K562 (cell line): Measurements from ENCODE around the gene STK24. TPM values are rescaled to one million over a fixed set of nuclear protein-coding genes. Genes with fewer than 3 reads are reported as not detected.

ENCODE experiments used
- ATAC-seq: fragments of 200-7000 bp; cut with Tn5 transposase; 3 replicates; pipeline ENCODE4 v1.9.1; 2020; ENCODE audit warnings: moderate library complexity
- BruUV-seq: library from RNA; stranded (reverse); fragments of 400-500 nt; replicated peaks from 2 replicates; lab custom pipeline; 2021; lab: Mats Ljungman, UMichigan
- CTCF ChIA-PET: fragments of 300-600 bp; formaldehyde crosslinking; extraction: SDS; loops from one replicate; lab custom pipeline; 2021; ENCODE audit warnings: low intra/inter-chr PET ratio; lab: Yijun Ruan, JAX
- POLR2A ChIA-PET: fragments of 300-600, 350-650 bp; sonication (Branson Sonifier 250); formaldehyde crosslinking; extraction: SDS; loops from one replicate; lab custom pipeline; 2021; ENCODE audit warnings: antibody characterized with exemption, inconsistent platforms; lab: Yijun Ruan, JAX
- DNase-seq, 4 experiments: peaks; one replicate each; pipeline versions ENCODE4 v3.0.0 to v3.0.0-alpha.2; 2011 to 2018; ENCODE audit warnings: low spot score in 3 of 4, mixed read lengths in 3 of 4; ENCODE audit errors: extremely low read depth in 1 of 4
- FAIRE-seq: peaks from 2 replicates; lab custom pipeline; 2011; peaks lifted over from hg19 to GRCh38; lab: Jason Lieb, UNC
- H2AFZ ChIP-seq: 2 replicates; pipeline ENCODE4 v1.6.0; 2011; ENCODE audit warnings: low read depth, low read length, control low read depth, inconsistent platforms
- H3K27ac ChIP-seq: fragments of 200-600 bp; 3 replicates; pipeline ENCODE4 v1.8.0; 2011; ENCODE audit warnings: low read depth, mild to moderate bottlenecking, control low read depth, inconsistent platforms, low read length, moderate library complexity, mixed read lengths; ENCODE audit errors: extremely low read depth
- H3K27me3 ChIP-seq, 2 experiments: fragments of 300-600 bp in 1 of 2; 2 replicates in 1 of 2; 3 replicates in 1 of 2; pipeline versions ENCODE4 v1.6.0 to v1.8.0; 2011; ENCODE audit warnings: inconsistent platforms in 2 of 2, low read length in 2 of 2, mild to moderate bottlenecking in 1 of 2, mixed read lengths in 1 of 2, moderate library complexity in 1 of 2; ENCODE audit not compliant: control insufficient read depth in 2 of 2, insufficient read depth in 2 of 2
- H3K36me3 ChIP-seq: fragments of 300-600 bp; 3 replicates; pipeline ENCODE4 v1.8.0; 2011; ENCODE audit warnings: mild to moderate bottlenecking, low read length, inconsistent platforms; ENCODE audit not compliant: control insufficient read depth, insufficient read depth
- H3K4me1 ChIP-seq, 2 experiments: fragments of 200-600 bp in 1 of 2; replicated peaks in 1 of 2; 2 replicates in 1 of 2; 3 replicates in 1 of 2; pipeline versions ENCODE4 v1.5.1 to v1.8.0; 2011; ENCODE audit warnings: inconsistent platforms in 2 of 2, low read length in 2 of 2, mild to moderate bottlenecking in 1 of 2, mixed read lengths in 1 of 2, moderate library complexity in 1 of 2; ENCODE audit not compliant: control insufficient read depth in 2 of 2, insufficient read depth in 2 of 2
- H3K4me2 ChIP-seq: 2 replicates; pipeline ENCODE4 v1.6.1; 2011; ENCODE audit warnings: low read length, control low read depth, inconsistent platforms, mixed read lengths; ENCODE audit not compliant: insufficient read depth
- H3K4me3 ChIP-seq: fragments of 200-600 bp; sonication (generic), shearing (Covaris generic); 2 replicates; pipeline ENCODE4 v1.5.1; 2016; ENCODE audit warnings: control low read depth, inconsistent platforms
- H3K79me2 ChIP-seq: fragments of 200-600 bp; 3 replicates; pipeline ENCODE4 v1.8.0; 2011; ENCODE audit warnings: low read length, inconsistent platforms; ENCODE audit not compliant: control insufficient read depth, insufficient read depth
- H3K9ac ChIP-seq, 2 experiments: 2 replicates each; pipeline versions ENCODE4 v1.6.0 to v1.6.1; 2011; ENCODE audit warnings: low read depth in 2 of 2, low read length in 2 of 2, control low read depth in 1 of 2, inconsistent platforms in 1 of 2, mild to moderate bottlenecking in 1 of 2, mixed read lengths in 1 of 2; ENCODE audit not compliant: insufficient read depth in 1 of 2
- H3K9me1 ChIP-seq: one replicate; pipeline ENCODE4 v1.6.0; 2011; ENCODE audit warnings: inconsistent platforms, mild to moderate bottlenecking, low read length, moderate library complexity; ENCODE audit not compliant: control insufficient read depth, insufficient read depth
- H3K9me3 ChIP-seq: replicated peaks from 2 replicates; pipeline ENCODE4 v1.5.1; 2011; ENCODE audit warnings: low read depth, low read length, inconsistent platforms; ENCODE audit not compliant: control insufficient read depth, insufficient read depth
- H4K20me1 ChIP-seq: replicated peaks from 2 replicates; pipeline ENCODE4 v1.6.1; 2011; ENCODE audit warnings: low read length, inconsistent platforms, mixed read lengths; ENCODE audit not compliant: control insufficient read depth, insufficient read depth
- BCOR ChIP-seq: fragments of 450-650 bp; IDR thresholded peaks from 2 replicates; pipeline ENCODE4 v1.6.1; 2016
- HMBOX1 ChIP-seq: sonication (generic); IDR thresholded peaks from 2 replicates; pipeline ENCODE4 v1.6.1; 2016
- PTRF ChIP-seq: fragments of 450-650 bp; IDR thresholded peaks from 2 replicates; pipeline ENCODE4 v1.6.1; 2016; ENCODE audit warnings: mild to moderate bottlenecking, missing genetic modification characterization, missing compliant biosample characterization
- TCF15 ChIP-seq: fragments of 250-450 bp; sonication (Bioruptor Pico); IDR thresholded peaks from 2 replicates; pipeline ENCODE4 v1.8.0; 2022; ENCODE audit warnings: moderate library complexity, mild to moderate bottlenecking, inconsistent platforms
- TRIM25 ChIP-seq: fragments of 450-650 bp; IDR thresholded peaks from 2 replicates; pipeline ENCODE4 v1.7.0; 2016; ENCODE audit warnings: borderline replicate concordance
- ZNF165 ChIP-seq: fragments of 250-450 bp; sonication (Bioruptor Pico); IDR thresholded peaks from 2 replicates; pipeline ENCODE4 v1.4.0; 2020; ENCODE audit warnings: borderline replicate concordance
- ZNF263 ChIP-seq: sonication (generic); formaldehyde crosslinking; IDR thresholded peaks from 2 replicates; pipeline ENCODE4 v1.8.0; 2022; ENCODE audit warnings: mild to moderate bottlenecking, missing genetic modification reagents, borderline replicate concordance
- ZNF766 ChIP-seq: fragments of 200-800 bp; sonication (Bioruptor generic); conservative IDR thresholded peaks from 2 replicates; pipeline ENCODE4 v1.6.1; 2016; ENCODE audit warnings: missing genetic modification characterization, missing compliant biosample characterization
- WGBS: fragments of 100-300 bp; shearing (Covaris generic); methylation state at CpG from one replicate; pipeline ENCODE4 v1.1.6; 2016; ENCODE audit warnings: low coverage, mixed read lengths; ENCODE audit not compliant: insufficient coverage; ENCODE audit errors: missing lambda C conversion rate; 5-methylcytosine and 5-hydroxymethylcytosine counted together
- in situ Hi-C: fragments of 300-500 bp; cut with MboI; formaldehyde crosslinking; loops from 4 replicates; pipeline ENCODE4 v1.15.0; 2018; ENCODE audit warnings: inconsistent platforms, mixed read lengths
- intact Hi-C: fragments of 100-400 bp; cut with micrococcal nuclease; formaldehyde crosslinking; loops from 2 replicates; pipeline ENCODE4 v1.14.2; 2022
- polyA plus RNA-seq, 8 experiments: library from polyadenylated mRNA; depleted of rRNA in 4 of 8; stranded (reverse) in 5 of 8; unstranded in 3 of 8; fragments of >200 nt; fragmentation: Nextera tagmentation in 2 of 8; fragmentation: Illumina TruSeq in 1 of 8; extraction: Ambion mirVana in 2 of 8; extraction: Trizol in 1 of 8; gene quantifications; 2 replicates each; pipeline versions ENCODE4 v1.2.1 to v1.2.3, GENCODE V29; 2011 to 2014; ENCODE audit warnings: inconsistent platforms in 1 of 8, missing spikeins in 1 of 8
- total RNA-seq, 7 experiments: library from RNA; depleted of rRNA in 6 of 7; stranded (reverse); fragments of >200 nt in 6 of 7; fragmentation: Illumina TruSeq in 2 of 7; extraction: Trizol in 2 of 7; gene quantifications; 2 replicates each; pipeline versions ENCODE4 v1.2.1 to v1.2.3, GENCODE V29; 2011 to 2021; ENCODE audit warnings: low replicate concordance in 1 of 7

The STK24 gene
- total and polyA plus RNA-seq, 9 of the 15 experiments (the other 6 are each of a cell fraction or from before 2014, with no cell fraction given), result 3.8 to 78.4 (median 28.2) TPM

GRCh38 chr13:98523455-98524102 lies 53.3 kb downstream of the STK24 start:
- peaks cover 90% of the 10 kb centered on the region for H3K79me2 ChIP-seq
- in situ Hi-C loops, result no loop called here
- peaks cover 7% of the 10 kb centered on the region; the same call in 1 of the 3 replicates for H3K36me3 ChIP-seq
- POLR2A ChIA-PET, result no interaction called here
- H3K4me2 ChIP-seq, result no peak overlapping the region
- peaks cover 36% of the 10 kb centered on the region for H4K20me1 ChIP-seq
- peaks cover 7% of the 10 kb centered on the region for H3K9me1 ChIP-seq
- ATAC-seq (no peak), FAIRE-seq (no peak), DNase-seq (no peak)
- no peak overlapping the region for H2AFZ ChIP-seq
- no peak for TF ChIP-seq PTRF
- no peak for TF ChIP-seq HMBOX1
- TF ChIP-seq BCOR, result no peak
- no peak for TF ChIP-seq ZNF263 (CRISPR knock-in tag)
- no peak for TF ChIP-seq ZNF165 (CRISPR knock-in tag)
- TF ChIP-seq TCF15 (CRISPR knock-in tag), result no peak
- TF ChIP-seq ZNF766 (CRISPR knock-in tag), result no peak
- TF ChIP-seq TRIM25, result no peak
- no peaks in the 10 kb centered on the region for H3K27me3 ChIP-seq
- H3K4me1 ChIP-seq, result peaks cover 0 to 12% of the 10 kb centered on the region in 2 experiments; a peak in 3 of 5 replicates
- no peak overlapping the region for H3K27ac ChIP-seq
- no peaks in the 10 kb centered on the region for H3K9me3 ChIP-seq
- intact Hi-C loops, result no loop called here
- CTCF ChIA-PET, result no interaction called here
- no peak overlapping the region for H3K4me3 ChIP-seq
- BruUV-seq, result no TSS peak
- peak overlapping the region in 1 of 2 experiments; percentile 50; a peak in 2 of 4 replicates for H3K9ac ChIP-seq
- 84% methylated on average over 14 of the region's 16 CpGs for WGBS
